Calu3 (cell line): ENCODE results near the gene CHSY1. TPM values are rescaled to one million over a fixed set of nuclear protein-coding genes. Genes with fewer than 3 reads are reported as not detected.

Source experiments
- BruUV-seq: library from RNA; stranded (reverse); fragments of 400-500 nt; replicated peaks from 2 replicates; lab custom pipeline; 2021; lab: Mats Ljungman, UMichigan
- CTCF ChIA-PET: fragments of 300-600 bp; sonication (Branson Sonifier 250); formaldehyde crosslinking; loops from one replicate; lab custom pipeline; 2022; ENCODE audit warnings: antibody characterized with exemption; lab: Charles Lee
- DNase-seq: peaks from one replicate; pipeline ENCODE4 v3.0.0; 2022
- H3K27ac Mint-ChIP-seq: one replicate; pipeline ENCODE4 v1.8.0; 2022; ENCODE audit warnings: mixed read lengths; ENCODE audit not compliant: unreplicated experiment
- H3K27me3 Mint-ChIP-seq: one replicate; pipeline ENCODE4 v1.8.0; 2022; ENCODE audit warnings: mixed read lengths; ENCODE audit not compliant: unreplicated experiment
- H3K36me3 Mint-ChIP-seq: one replicate; pipeline ENCODE4 v1.8.0; 2022; ENCODE audit warnings: mild to moderate bottlenecking, moderate library complexity, mixed read lengths; ENCODE audit not compliant: insufficient read depth, unreplicated experiment
- H3K4me1 Mint-ChIP-seq: one replicate; pipeline ENCODE4 v1.8.0; 2022; ENCODE audit warnings: mild to moderate bottlenecking, low read depth, mixed read lengths; ENCODE audit not compliant: unreplicated experiment
- H3K4me3 Mint-ChIP-seq: one replicate; pipeline ENCODE4 v1.8.0; 2022; ENCODE audit warnings: mild to moderate bottlenecking, low read depth, moderate library complexity, mixed read lengths; ENCODE audit not compliant: unreplicated experiment
- H3K9me3 Mint-ChIP-seq: one replicate; pipeline ENCODE4 v1.8.0; 2022; ENCODE audit warnings: low read depth, mixed read lengths; ENCODE audit not compliant: unreplicated experiment
- intact Hi-C: fragments of 100-400 bp; cut with micrococcal nuclease; formaldehyde crosslinking; loops from one replicate; pipeline ENCODE4 v1.10.0; 2022; ENCODE audit not compliant: unreplicated experiment
- total RNA-seq: library from RNA; stranded (reverse); gene quantifications from 2 replicates; pipeline ENCODE4 v1.2.3, GENCODE V29; 2022
- TF ChIP-seq, protein P1 (sequence below): fragments of 200-600 bp; IDR thresholded peaks from one replicate; pipeline ENCODE4 v1.8.0; 2022; ENCODE audit warnings: antibody characterized with exemption; ENCODE audit not compliant: unreplicated experiment

CHSY1 gene
- total RNA-seq, 1 experiment from 2014 or later: 25.0 TPM

DNA sequence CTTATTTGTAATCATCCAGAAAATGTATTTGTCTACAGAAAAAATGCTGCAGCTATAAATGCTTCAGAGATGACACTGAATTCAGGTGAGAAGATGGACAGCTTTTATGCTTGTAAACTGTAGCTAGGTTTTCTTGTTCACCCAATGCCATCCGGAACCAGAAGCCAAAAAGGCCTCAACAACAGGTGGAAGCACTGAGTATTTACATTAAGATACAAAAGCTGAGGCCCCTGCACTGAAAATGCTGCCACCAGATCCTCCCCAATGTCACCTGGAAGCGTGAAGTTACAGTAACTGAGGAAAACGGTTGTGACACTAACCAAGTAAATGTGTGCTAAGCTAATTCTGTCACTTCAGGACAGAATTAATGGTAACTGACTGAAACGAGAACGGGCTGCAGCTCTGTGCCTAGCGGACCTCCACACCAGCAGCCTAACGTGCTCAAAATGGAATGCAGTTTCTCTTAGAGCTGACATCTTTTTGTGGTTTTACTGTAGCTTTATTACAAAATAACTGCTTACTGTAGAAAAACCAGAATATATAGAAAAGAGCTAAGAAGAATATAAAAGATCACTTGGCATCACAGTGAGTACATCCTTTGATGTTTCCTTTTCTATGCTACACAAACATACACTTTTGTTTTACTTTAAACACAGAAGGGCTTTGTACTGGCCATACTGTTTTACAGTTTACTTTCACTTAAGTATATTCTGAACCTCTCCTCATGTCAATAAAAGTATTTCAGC is 7.6 kb downstream of the CHSY1 start:
- no peaks in the 10 kb centered on the region for H3K9me3 Mint-ChIP-seq
- H3K4me1 Mint-ChIP-seq: peaks cover 20% of the 10 kb centered on the region
- intact Hi-C loops: no loop called here
- peaks cover 7% of the 10 kb centered on the region for H3K36me3 Mint-ChIP-seq
- CTCF ChIA-PET: no interaction called here
- no peak overlapping the region for H3K27ac Mint-ChIP-seq
- no peaks in the 10 kb centered on the region for H3K27me3 Mint-ChIP-seq
- H3K4me3 Mint-ChIP-seq: no peak overlapping the region
- no peak for DNase-seq
- BruUV-seq: no TSS peak
- TF ChIP-seq, protein P1, sequence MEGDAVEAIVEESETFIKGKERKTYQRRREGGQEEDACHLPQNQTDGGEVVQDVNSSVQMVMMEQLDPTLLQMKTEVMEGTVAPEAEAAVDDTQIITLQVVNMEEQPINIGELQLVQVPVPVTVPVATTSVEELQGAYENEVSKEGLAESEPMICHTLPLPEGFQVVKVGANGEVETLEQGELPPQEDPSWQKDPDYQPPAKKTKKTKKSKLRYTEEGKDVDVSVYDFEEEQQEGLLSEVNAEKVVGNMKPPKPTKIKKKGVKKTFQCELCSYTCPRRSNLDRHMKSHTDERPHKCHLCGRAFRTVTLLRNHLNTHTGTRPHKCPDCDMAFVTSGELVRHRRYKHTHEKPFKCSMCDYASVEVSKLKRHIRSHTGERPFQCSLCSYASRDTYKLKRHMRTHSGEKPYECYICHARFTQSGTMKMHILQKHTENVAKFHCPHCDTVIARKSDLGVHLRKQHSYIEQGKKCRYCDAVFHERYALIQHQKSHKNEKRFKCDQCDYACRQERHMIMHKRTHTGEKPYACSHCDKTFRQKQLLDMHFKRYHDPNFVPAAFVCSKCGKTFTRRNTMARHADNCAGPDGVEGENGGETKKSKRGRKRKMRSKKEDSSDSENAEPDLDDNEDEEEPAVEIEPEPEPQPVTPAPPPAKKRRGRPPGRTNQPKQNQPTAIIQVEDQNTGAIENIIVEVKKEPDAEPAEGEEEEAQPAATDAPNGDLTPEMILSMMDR: no peak

GRCh38 chr15:101243420-101243819 is 8.4 kb downstream of the CHSY1 start:
- Mint-ChIP-seq H3K36me3 (peaks cover 7% of the 10 kb centered on the region), H3K27ac (no peak overlapping the region), H3K4me3 (no peak overlapping the region), H3K9me3 (no peaks in the 10 kb centered on the region), H3K4me1 (peaks cover 23% of the 10 kb centered on the region), H3K27me3 (no peaks in the 10 kb centered on the region)
- no TSS peak for BruUV-seq
- CTCF ChIA-PET: interaction anchor here (0.6 kb wide), 1 partner anchor 851 kb away, joined by 3 read pairs; no protein-coding TSS in a partner anchor
- no peak for DNase-seq
- intact Hi-C loops: no loop called here
- TF ChIP-seq, protein P1: no peak

GRCh38 chr15:101242999-101243336 is 8.9 kb downstream of the CHSY1 start:
- BruUV-seq: no TSS peak
- Mint-ChIP-seq H3K27me3 (no peaks in the 10 kb centered on the region), H3K27ac (no peak overlapping the region), H3K4me1 (peaks cover 23% of the 10 kb centered on the region), H3K36me3 (peaks cover 7% of the 10 kb centered on the region), H3K4me3 (no peak overlapping the region), H3K9me3 (no peaks in the 10 kb centered on the region)
- CTCF ChIA-PET: interaction anchor here (0.6 kb wide), 1 partner anchor 851 kb away, joined by 3 read pairs; no protein-coding TSS in a partner anchor
- intact Hi-C loops: no loop called here
- TF ChIP-seq, protein P1: no peak
- DNase-seq: no peak

DNA sequence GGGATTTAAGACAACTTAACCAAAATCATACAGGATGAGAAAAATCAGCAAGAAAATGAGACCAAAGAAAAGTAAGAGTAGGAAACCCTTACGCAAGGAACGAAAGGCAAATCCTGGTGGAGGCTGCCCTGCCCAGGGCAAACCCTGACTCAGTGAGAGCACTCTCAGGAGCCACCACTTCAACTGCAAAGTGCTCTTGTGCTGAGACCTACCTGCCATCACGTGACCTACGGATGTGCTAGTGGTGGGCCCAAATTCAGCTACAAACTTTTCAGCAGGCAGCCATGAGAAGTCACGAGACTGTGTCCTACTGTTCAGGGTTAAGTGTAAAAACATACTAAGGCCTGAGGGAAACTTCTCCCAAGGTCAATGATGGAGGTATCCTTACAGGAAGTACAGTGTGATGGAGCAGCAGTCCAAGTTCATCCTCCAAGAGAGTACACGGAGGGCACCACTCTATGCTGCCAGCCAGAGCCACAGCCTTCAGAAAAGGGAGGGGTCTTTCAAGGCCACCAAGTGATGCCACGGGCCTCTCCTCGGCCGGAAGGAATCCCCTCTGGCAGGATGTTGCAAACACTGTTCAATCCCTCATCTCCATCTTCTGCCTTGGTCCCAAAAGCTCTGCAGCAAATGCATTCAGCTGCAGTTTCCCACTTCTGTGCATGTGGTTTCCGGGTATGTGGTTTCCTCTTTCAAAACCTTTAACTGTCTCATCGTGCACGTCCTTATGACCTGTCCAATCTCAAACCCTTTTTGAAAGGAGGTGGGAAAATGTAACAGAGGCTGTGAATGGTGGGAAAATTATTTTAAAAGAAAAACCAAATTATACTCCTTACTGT is 9.5 kb downstream of the CHSY1 start:
- Mint-ChIP-seq H3K36me3 (peaks cover 2% of the 10 kb centered on the region), H3K27ac (no peak overlapping the region), H3K9me3 (no peaks in the 10 kb centered on the region), H3K4me3 (no peak overlapping the region), H3K27me3 (no peaks in the 10 kb centered on the region), H3K4me1 (peaks cover 21% of the 10 kb centered on the region)
- no TSS peak for BruUV-seq
- intact Hi-C loops: no loop called here
- CTCF ChIA-PET: interaction anchor here (0.6 kb wide), 1 partner anchor 850 kb away, joined by 3 read pairs; no protein-coding TSS in a partner anchor
- TF ChIP-seq, protein P1: no peak
- DNase-seq: no peak
